Measurements from ENCODE around the gene EML2. TPM values are rescaled to one million over a fixed set of nuclear protein-coding genes. Genes with fewer than 3 reads are reported as not detected.

EML2 gene
- polyA plus RNA-seq, 1 experiment = 30.4 TPM

DNA sequence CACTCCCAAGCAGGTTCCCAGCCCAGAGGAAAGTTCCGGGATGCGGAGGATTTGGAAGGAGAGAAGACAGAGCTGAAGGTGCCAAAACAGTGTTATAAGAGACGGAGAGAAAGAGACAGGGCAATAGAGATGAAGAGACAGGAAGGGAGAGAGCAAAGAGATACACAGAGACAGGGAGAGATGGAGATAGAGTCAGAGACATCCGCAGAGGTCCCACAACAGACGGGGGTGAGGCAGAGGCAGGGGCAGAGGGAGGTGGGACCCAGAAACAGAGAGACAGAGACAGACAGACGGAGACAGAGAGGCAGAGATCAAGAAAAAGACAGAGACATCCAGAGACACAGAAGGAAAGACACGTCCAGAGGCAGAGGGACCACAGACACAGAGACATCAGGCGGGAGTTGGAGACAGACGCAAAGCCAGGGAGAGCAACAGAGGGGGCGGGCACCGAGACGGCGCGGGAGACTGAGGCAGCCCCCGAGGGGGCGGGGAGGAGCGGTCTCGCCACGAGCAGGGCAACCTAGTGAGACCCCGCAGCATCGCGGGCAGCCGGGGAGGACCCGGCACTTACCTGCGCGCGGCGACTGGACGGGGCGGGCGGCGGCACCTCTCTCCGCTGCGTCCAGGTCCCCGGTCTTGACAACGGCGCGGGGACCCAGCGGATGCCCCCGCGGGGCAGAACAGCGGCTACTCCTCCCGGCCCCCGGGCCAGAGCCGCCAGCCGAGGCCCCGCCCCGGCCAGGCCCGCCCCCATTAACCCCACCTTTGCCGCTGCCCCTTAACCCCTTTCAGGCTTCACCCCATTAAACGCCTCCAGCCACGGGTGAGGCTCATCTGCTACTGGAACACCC, 37.4 kb downstream of the EML2 start, which contains the start of gene GPR4:
TSS of gene GPR4 (minus strand) at position 689 of the 851 bp plus-strand sequence. CDS start 10,346 bp downstream, outside the sequence.
- TF ChIP-seq, protein P1, sequence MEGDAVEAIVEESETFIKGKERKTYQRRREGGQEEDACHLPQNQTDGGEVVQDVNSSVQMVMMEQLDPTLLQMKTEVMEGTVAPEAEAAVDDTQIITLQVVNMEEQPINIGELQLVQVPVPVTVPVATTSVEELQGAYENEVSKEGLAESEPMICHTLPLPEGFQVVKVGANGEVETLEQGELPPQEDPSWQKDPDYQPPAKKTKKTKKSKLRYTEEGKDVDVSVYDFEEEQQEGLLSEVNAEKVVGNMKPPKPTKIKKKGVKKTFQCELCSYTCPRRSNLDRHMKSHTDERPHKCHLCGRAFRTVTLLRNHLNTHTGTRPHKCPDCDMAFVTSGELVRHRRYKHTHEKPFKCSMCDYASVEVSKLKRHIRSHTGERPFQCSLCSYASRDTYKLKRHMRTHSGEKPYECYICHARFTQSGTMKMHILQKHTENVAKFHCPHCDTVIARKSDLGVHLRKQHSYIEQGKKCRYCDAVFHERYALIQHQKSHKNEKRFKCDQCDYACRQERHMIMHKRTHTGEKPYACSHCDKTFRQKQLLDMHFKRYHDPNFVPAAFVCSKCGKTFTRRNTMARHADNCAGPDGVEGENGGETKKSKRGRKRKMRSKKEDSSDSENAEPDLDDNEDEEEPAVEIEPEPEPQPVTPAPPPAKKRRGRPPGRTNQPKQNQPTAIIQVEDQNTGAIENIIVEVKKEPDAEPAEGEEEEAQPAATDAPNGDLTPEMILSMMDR (IDR thresholded peaks at IDR 0.05; ENCODE audit: insufficient read depth, low read depth, low read length) = no peak
- Histone ChIP-seq H3K36me3 (ENCODE audit: control insufficient read depth, insufficient read depth, low read length) (no peaks in the 10 kb centered on the region), H3K4me3 (ENCODE audit: low read depth, low read length) (peak within 1 kb of the TSS; percentile 25), H3K27me3 (ENCODE audit: control insufficient read depth, insufficient read depth, low read length) (peaks cover 12% of the 10 kb centered on the region)
- CTCF ChIA-PET = interaction anchor here (0.9 to 7.2 kb wide), 4 partner anchors 11 to 42 kb away, joined by 3 to 99 read pairs (median 7); no protein-coding TSS in a partner anchor
- DNase-seq (ENCODE audit: low read depth) = no peak
- POLR2A ChIA-PET = no interaction called here

DNA sequence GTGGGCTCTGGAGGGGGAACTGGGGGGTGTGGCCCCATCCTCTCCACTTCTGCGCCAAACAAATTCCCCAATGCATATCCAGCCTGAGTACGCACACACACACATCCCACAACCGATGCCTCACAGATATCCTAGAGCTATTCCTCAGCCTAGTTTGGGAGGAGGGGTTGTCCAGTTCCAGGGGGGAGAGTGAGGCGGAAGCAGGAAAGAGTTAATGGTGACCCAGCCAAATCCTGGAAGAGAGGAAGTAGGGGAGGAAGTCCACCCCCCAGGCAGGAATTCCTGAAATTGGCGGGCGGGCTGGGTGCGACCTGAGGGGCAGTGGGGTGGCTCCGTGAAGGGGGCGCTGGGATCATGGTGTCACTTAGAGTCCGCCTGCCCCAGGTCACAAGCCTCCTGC, 38.1 kb downstream of the EML2 start:
- Histone ChIP-seq H3K36me3 (ENCODE audit: control insufficient read depth, insufficient read depth, low read length) (no peaks in the 10 kb centered on the region), H3K27me3 (ENCODE audit: control insufficient read depth, insufficient read depth, low read length) (peaks cover 12% of the 10 kb centered on the region), H3K4me3 (ENCODE audit: low read depth, low read length) (no peak overlapping the region)
- CTCF ChIA-PET = interaction anchor here (0.9 to 1.9 kb wide), 2 partner anchors 40 to 41 kb away, joined by 3 to 11 read pairs; no protein-coding TSS in a partner anchor
- TF ChIP-seq, protein P1 (IDR thresholded peaks at IDR 0.05; ENCODE audit: insufficient read depth, low read depth, low read length) = no peak
- DNase-seq (ENCODE audit: low read depth) = no peak
- POLR2A ChIA-PET = no interaction called here

DNA sequence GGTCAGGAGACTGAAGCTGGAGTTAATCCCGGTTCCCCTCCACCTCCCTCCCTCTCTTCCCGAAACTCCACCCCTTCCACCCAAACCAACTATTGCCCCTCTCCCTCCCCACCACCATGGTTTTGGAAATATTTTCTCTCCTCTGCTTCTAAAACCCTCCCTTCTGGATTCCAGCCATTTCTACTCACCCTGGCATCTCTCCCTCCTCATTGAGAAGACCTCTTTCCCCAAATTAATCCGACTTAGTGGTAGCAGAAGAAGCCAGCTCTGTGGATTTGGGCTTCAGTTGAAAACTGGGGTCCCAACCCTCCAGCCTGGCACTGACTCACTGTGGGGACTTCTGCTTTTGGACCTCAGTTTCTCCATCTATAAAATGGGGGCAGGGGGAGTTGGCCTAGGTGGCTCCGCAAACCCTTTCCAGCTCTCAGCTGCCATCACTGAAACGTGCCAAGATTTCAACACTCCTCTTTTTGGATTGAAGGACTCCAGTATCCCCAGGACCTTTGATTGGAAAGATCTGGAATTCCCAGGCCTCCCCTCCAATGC, 38.8 kb downstream of the EML2 start:
- no peaks in the 10 kb centered on the region for H3K36me3 ChIP-seq (ENCODE audit: control insufficient read depth, insufficient read depth, low read length)
- POLR2A ChIA-PET = no interaction called here
- peaks cover 12% of the 10 kb centered on the region for H3K27me3 ChIP-seq (ENCODE audit: control insufficient read depth, insufficient read depth, low read length)
- H3K4me3 ChIP-seq (ENCODE audit: low read depth, low read length) = no peak overlapping the region
- CTCF ChIA-PET = interaction anchor here (0.9 to 1.9 kb wide), 2 partner anchors 40 to 41 kb away, joined by 3 to 11 read pairs; no protein-coding TSS in a partner anchor
- TF ChIP-seq, protein P1 (IDR thresholded peaks at IDR 0.05; ENCODE audit: insufficient read depth, low read depth, low read length) = no peak
- no peak for DNase-seq (ENCODE audit: low read depth)

DNA sequence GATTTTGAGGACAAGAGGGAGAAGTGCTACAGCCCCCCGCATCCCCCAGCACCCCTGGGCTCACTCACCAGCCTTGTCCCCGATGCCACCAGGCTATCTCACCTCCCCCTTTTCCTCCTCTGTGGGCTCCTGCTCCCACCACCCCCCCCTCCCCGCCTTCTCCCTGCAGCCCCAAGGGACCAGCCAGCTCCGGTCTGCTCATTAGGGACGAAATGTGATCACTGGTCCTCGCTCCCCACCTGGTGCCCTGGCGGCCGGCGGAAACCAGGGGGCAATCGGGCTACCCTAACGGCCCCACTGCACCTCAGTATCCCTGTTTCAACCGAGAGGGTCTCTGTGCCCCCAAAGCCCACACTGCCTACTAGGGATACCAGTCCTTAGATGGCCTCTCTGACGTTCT, 39.9 kb downstream of the EML2 start:
- peaks cover 12% of the 10 kb centered on the region for H3K27me3 ChIP-seq (ENCODE audit: control insufficient read depth, insufficient read depth, low read length)
- TF ChIP-seq, protein P1 (IDR thresholded peaks at IDR 0.05; ENCODE audit: insufficient read depth, low read depth, low read length) = no peak
- ChIA-PET POLR2A (interaction anchor here (0.5 to 0.6 kb wide), 2 partner anchors 29 to 183 kb away, joined by 3 to 6 read pairs; partner anchors contain the start of gene DMPK), CTCF (interaction anchor here (0.6 to 2.6 kb wide), 2 partner anchors 43 to 153 kb away, joined by 3 to 19 read pairs; no protein-coding TSS in a partner anchor)
- no peaks in the 10 kb centered on the region for H3K36me3 ChIP-seq (ENCODE audit: control insufficient read depth, insufficient read depth, low read length)
- H3K4me3 ChIP-seq (ENCODE audit: low read depth, low read length) = no peak overlapping the region
- no peak for DNase-seq (ENCODE audit: low read depth)
